CD4-positive, CD25-positive, alpha-beta regulatory T cell (primary cell): ENCODE data around the gene ZNF280D. TPM values are rescaled to one million over a fixed set of nuclear protein-coding genes. Genes with fewer than 3 reads are reported as not detected.

Source experiments
- ATAC-seq, 2 donors: fragments of 150-1000 bp; cut with Tn5 transposase; one replicate each; pipeline ENCODE4 v1.10.0; 2021; ENCODE audit warnings: low read depth in 2 of 2, moderate number of reproducible peaks in 2 of 2, moderate library complexity in 1 of 2
- DNase-seq, 3 donors: peaks; one replicate each; pipeline versions ENCODE4 v3.0.0 to v3.0.0-alpha.2; 2012 to 2022; ENCODE audit warnings: mixed read lengths in 1 of 3
- H3K27ac ChIP-seq: one replicate; pipeline ENCODE4 v1.7.0; 2013; ENCODE audit warnings: mild to moderate bottlenecking, low read length; ENCODE audit not compliant: insufficient read depth, poor library complexity, severe bottlenecking
- H3K27me3 ChIP-seq: one replicate; pipeline ENCODE4 v1.7.0; 2013; ENCODE audit warnings: low read length; ENCODE audit not compliant: control insufficient read depth, insufficient read depth
- H3K36me3 ChIP-seq: one replicate; pipeline ENCODE4 v1.7.0; 2013; ENCODE audit warnings: mild to moderate bottlenecking, low read length, moderate library complexity; ENCODE audit not compliant: control insufficient read depth, insufficient read depth
- H3K4me1 ChIP-seq: 2 replicates; pipeline ENCODE4 v1.7.0; 2013; ENCODE audit warnings: mild to moderate bottlenecking, low read length; ENCODE audit not compliant: insufficient read depth, control insufficient read depth, poor library complexity, severe bottlenecking
- H3K4me3 ChIP-seq: one replicate; pipeline ENCODE4 v1.7.0; 2013; ENCODE audit warnings: low read depth, mild to moderate bottlenecking, low read length, moderate library complexity
- H3K9me3 ChIP-seq, 2 experiments: 1 replicate in 1 of 2; 2 replicates in 1 of 2; pipeline ENCODE4 v1.7.0; 2013; ENCODE audit warnings: low read length in 2 of 2, mild to moderate bottlenecking in 1 of 2, moderate library complexity in 1 of 2; ENCODE audit not compliant: control insufficient read depth in 2 of 2
- H3K27ac Mint-ChIP-seq, 3 donors: one replicate each; pipeline ENCODE4 v1.8.0; 2020 to 2022; ENCODE audit warnings: mild to moderate bottlenecking in 3 of 3, mixed read lengths in 3 of 3, moderate library complexity in 2 of 3
- H3K27me3 Mint-ChIP-seq: one replicate; pipeline ENCODE4 v1.8.0; 2022; ENCODE audit warnings: mild to moderate bottlenecking, mixed read lengths
- H3K36me3 Mint-ChIP-seq: one replicate; pipeline ENCODE4 v1.8.0; 2020; ENCODE audit warnings: mixed read lengths
- H3K4me1 Mint-ChIP-seq, 4 donors: one replicate each; pipeline ENCODE4 v1.8.0; 2020 to 2022; ENCODE audit warnings: mixed read lengths in 4 of 4, mild to moderate bottlenecking in 1 of 4
- H3K4me3 Mint-ChIP-seq, 4 donors: one replicate each; pipeline ENCODE4 v1.8.0; 2020 to 2022; ENCODE audit warnings: mild to moderate bottlenecking in 4 of 4, mixed read lengths in 4 of 4, moderate library complexity in 3 of 4
- H3K9me3 Mint-ChIP-seq, 7 donors: one replicate each; pipeline ENCODE4 v1.8.0; 2020 to 2022; ENCODE audit warnings: mixed read lengths in 7 of 7, mild to moderate bottlenecking in 3 of 7, moderate library complexity in 2 of 7
- polyA plus RNA-seq, 4 donors: library from polyadenylated mRNA; unstranded; fragments of 300-500 nt; fragmentation: Illumina TruSeq; gene quantifications; one replicate each; pipeline ENCODE4 v1.2.3, GENCODE V29; 2021
- total RNA-seq: library from RNA; stranded (reverse); gene quantifications from one replicate; pipeline ENCODE4 v1.2.3, GENCODE V29; 2022

Gene ZNF280D
- total and polyA plus RNA-seq, 5 donors from 2014 or later: 5.9 to 34.1 (median 8.8) TPM

DNA sequence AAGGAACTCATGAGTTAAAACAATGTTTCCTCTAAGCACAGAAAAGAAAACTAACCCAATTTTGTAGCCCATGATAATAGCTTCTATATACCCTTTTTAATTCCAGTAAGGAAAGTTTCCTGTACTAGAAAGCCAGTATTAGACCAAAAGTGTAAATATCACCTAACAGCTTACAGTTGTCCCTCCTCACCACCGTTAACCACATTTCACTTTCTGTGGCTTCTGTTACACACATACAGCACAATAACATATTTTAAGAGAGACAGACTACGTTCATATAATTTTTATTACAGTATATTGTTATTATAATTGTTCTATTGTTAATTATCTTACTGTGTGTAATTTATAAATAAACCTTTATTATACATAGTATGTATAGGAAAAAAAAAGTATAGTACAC, 74.1 kb downstream of the ZNF280D start:
- H3K4me3 ChIP-seq: no peak overlapping the region
- no peak overlapping the region for H3K27ac ChIP-seq
- ATAC-seq (no peak), DNase-seq (peak in 1 of 3 donors; percentile 14)
- H3K27ac Mint-ChIP-seq: no peak overlapping the region
- H3K36me3 Mint-ChIP-seq: peaks cover 52% of the 10 kb centered on the region
- no peaks in the 10 kb centered on the region for H3K27me3 Mint-ChIP-seq
- peaks cover 15% of the 10 kb centered on the region for H3K36me3 ChIP-seq
- no peaks in the 10 kb centered on the region for H3K9me3 ChIP-seq
- H3K9me3 Mint-ChIP-seq: no peaks in the 10 kb centered on the region
- no peaks in the 10 kb centered on the region for H3K4me1 ChIP-seq
- no peak overlapping the region for H3K4me3 Mint-ChIP-seq
- no peaks in the 10 kb centered on the region for H3K27me3 ChIP-seq
- peaks cover 0 to 16% (median 3%) of the 10 kb centered on the region in 4 donors for H3K4me1 Mint-ChIP-seq

DNA sequence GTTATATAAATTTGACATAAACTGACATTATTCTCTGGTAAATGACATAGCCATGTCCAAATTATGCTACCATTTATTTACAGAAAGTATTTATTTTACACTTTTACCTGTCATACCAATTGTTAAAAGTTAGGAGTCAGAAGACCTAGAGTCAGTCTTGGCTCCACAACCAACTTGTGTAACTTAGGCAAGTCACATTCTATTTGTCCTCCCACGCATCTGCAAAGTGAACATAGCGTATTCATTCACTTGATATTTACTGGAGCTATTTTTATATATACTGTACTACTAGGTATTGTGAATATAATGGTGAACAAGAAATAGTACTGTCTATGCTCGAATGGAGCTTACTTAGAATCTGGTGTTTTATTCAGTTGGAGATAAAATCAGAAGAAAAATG, 78.7 kb downstream of the ZNF280D start:
- peaks cover 26% of the 10 kb centered on the region for H3K36me3 ChIP-seq
- DNase-seq (no peak), ATAC-seq (no peak)
- H3K4me1 ChIP-seq: no peaks in the 10 kb centered on the region
- H3K4me1 Mint-ChIP-seq: peaks cover 0 to 6% (median 2%) of the 10 kb centered on the region in 4 donors
- peaks cover 33% of the 10 kb centered on the region for H3K36me3 Mint-ChIP-seq
- no peaks in the 10 kb centered on the region for H3K9me3 Mint-ChIP-seq
- no peak overlapping the region for H3K27ac Mint-ChIP-seq
- H3K4me3 Mint-ChIP-seq: no peak overlapping the region
- H3K4me3 ChIP-seq: no peak overlapping the region
- no peak overlapping the region for H3K27ac ChIP-seq
- H3K27me3 Mint-ChIP-seq: no peaks in the 10 kb centered on the region
- no peaks in the 10 kb centered on the region for H3K27me3 ChIP-seq
- H3K9me3 ChIP-seq: no peaks in the 10 kb centered on the region

DNA sequence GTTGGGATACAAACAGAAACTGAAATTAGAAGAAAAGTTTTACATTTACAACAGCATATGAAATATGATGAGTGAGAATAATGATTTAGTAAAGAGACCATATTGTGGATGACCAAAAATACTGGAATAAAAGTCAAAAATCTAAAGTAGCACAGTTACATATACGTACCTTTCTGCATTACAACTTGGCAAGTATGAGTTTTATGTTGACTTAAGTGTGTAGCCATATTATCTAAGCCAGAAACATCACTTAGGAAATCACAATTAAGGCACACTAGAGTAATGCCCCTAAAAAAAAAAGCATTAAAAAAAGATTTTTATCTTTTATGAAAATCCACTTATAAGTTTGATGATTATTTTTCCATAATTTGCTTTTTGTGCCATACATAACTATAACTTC, 79.1 kb downstream of the ZNF280D start:
- H3K9me3 ChIP-seq: no peaks in the 10 kb centered on the region
- no peak overlapping the region for H3K4me3 ChIP-seq
- no peaks in the 10 kb centered on the region for H3K9me3 Mint-ChIP-seq
- peaks cover 26% of the 10 kb centered on the region for H3K36me3 ChIP-seq
- H3K27ac Mint-ChIP-seq: no peak overlapping the region
- no peaks in the 10 kb centered on the region for H3K4me1 ChIP-seq
- H3K27me3 Mint-ChIP-seq: no peaks in the 10 kb centered on the region
- DNase-seq: no peak
- peaks cover 29% of the 10 kb centered on the region for H3K36me3 Mint-ChIP-seq
- no peak overlapping the region for H3K27ac ChIP-seq
- peaks cover 0 to 6% (median 2%) of the 10 kb centered on the region in 4 donors for H3K4me1 Mint-ChIP-seq
- no peaks in the 10 kb centered on the region for H3K27me3 ChIP-seq
- no peak for ATAC-seq
- H3K4me3 Mint-ChIP-seq: no peak overlapping the region

- Histone ChIP-seq H3K27me3 (no peaks in the 10 kb centered on the region), H3K27ac (no peak overlapping the region), H3K4me1 (no peaks in the 10 kb centered on the region), H3K4me3 (no peak overlapping the region), H3K9me3 (no peaks in the 10 kb centered on the region), H3K36me3 (peaks cover 26% of the 10 kb centered on the region)
- ATAC-seq (no peak), DNase-seq (no peak)
- peaks cover 30% of the 10 kb centered on the region for H3K36me3 Mint-ChIP-seq
- H3K27me3 Mint-ChIP-seq: no peaks in the 10 kb centered on the region
- H3K4me1 Mint-ChIP-seq: peaks cover 0 to 6% (median 2%) of the 10 kb centered on the region in 4 donors
- no peak overlapping the region for H3K27ac Mint-ChIP-seq
- no peaks in the 10 kb centered on the region for H3K9me3 Mint-ChIP-seq
- no peak overlapping the region for H3K4me3 Mint-ChIP-seq
These were observed 79.5 kb downstream of the ZNF280D start for GRCh38 chr15:56653787-56654186.

- Histone ChIP-seq H3K4me3 (no peak overlapping the region), H3K27me3 (no peaks in the 10 kb centered on the region), H3K27ac (no peak overlapping the region), H3K4me1 (no peaks in the 10 kb centered on the region), H3K36me3 (peaks cover 25% of the 10 kb centered on the region), H3K9me3 (no peaks in the 10 kb centered on the region)
- DNase-seq (no peak), ATAC-seq (no peak)
- no peak overlapping the region for H3K27ac Mint-ChIP-seq
- no peaks in the 10 kb centered on the region for H3K9me3 Mint-ChIP-seq
- H3K4me1 Mint-ChIP-seq: peaks cover 0 to 6% (median 2%) of the 10 kb centered on the region in 4 donors
- peaks cover 34% of the 10 kb centered on the region for H3K36me3 Mint-ChIP-seq
- H3K4me3 Mint-ChIP-seq: no peak overlapping the region
- H3K27me3 Mint-ChIP-seq: no peaks in the 10 kb centered on the region
These were observed 80.2 kb downstream of the ZNF280D start for GRCh38 chr15:56653107-56653506.

GRCh38 chr15:56648311-56648710, 85.0 kb downstream of the ZNF280D start:
- Histone ChIP-seq H3K27ac (no peak overlapping the region), H3K4me3 (no peak overlapping the region), H3K4me1 (no peaks in the 10 kb centered on the region), H3K36me3 (peaks cover 14% of the 10 kb centered on the region), H3K27me3 (no peaks in the 10 kb centered on the region), H3K9me3 (no peaks in the 10 kb centered on the region)
- no peaks in the 10 kb centered on the region for H3K9me3 Mint-ChIP-seq
- DNase-seq (no peak), ATAC-seq (no peak)
- no peak overlapping the region for H3K27ac Mint-ChIP-seq
- H3K4me3 Mint-ChIP-seq: no peak overlapping the region
- no peaks in the 10 kb centered on the region for H3K27me3 Mint-ChIP-seq
- H3K4me1 Mint-ChIP-seq: peaks cover 0 to 2% (median 0%) of the 10 kb centered on the region in 4 donors
- H3K36me3 Mint-ChIP-seq: peaks cover 31% of the 10 kb centered on the region

DNA sequence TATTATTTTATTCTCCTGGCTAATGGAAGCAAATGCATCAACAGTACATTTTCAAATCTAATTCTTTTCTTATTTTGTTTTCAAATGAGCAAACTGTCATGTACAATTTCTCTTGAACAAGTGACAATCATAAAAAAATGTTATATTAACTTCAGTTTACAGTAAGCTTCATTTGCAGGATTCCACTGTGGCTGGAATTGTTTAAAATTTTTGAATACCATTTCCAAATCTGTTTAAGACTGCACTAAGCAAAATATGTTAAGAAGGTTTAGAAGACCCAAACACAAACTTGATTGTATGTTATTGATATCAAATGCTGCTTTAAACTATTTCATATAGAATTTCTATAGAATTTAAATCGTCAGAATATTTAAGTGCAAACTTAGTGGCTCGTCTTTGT, 92.8 kb downstream of the ZNF280D start:
- peaks cover 3% of the 10 kb centered on the region for H3K36me3 ChIP-seq
- DNase-seq (no peak), ATAC-seq (no peak)
- Mint-ChIP-seq H3K4me1 (peaks cover 0 to 6% (median 5%) of the 10 kb centered on the region in 4 donors), H3K27me3 (no peaks in the 10 kb centered on the region), H3K4me3 (no peak overlapping the region), H3K9me3 (no peaks in the 10 kb centered on the region), H3K27ac (no peak overlapping the region), H3K36me3 (peaks cover 15% of the 10 kb centered on the region)
- H3K9me3 ChIP-seq: no peaks in the 10 kb centered on the region
- H3K27ac ChIP-seq: no peak overlapping the region
- no peaks in the 10 kb centered on the region for H3K27me3 ChIP-seq
- H3K4me1 ChIP-seq: no peaks in the 10 kb centered on the region
- no peak overlapping the region for H3K4me3 ChIP-seq

DNA sequence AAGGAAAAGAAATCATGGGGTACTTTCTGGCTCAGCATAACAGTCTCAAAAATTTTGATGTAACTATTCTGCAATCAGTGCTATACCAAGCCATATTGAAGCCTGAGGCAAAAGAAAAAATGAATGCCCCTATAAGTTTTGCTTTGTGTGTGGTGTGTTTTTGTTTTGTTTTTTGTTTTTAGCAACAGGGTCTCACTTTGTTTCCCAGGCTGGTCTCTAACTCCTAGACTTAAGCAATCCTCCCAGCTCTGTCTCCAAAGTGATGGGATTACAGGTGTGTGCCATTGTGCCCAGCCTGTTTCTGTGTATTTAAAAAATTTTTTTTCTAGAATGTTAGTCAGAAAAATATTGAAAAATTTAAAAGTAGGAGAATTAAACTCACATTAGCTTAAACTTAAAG, 93.2 kb downstream of the ZNF280D start:
- H3K4me3 ChIP-seq: no peak overlapping the region
- DNase-seq: no peak
- no peaks in the 10 kb centered on the region for H3K27me3 ChIP-seq
- no peaks in the 10 kb centered on the region for H3K9me3 ChIP-seq
- no peak overlapping the region for H3K27ac ChIP-seq
- Mint-ChIP-seq H3K36me3 (peaks cover 15% of the 10 kb centered on the region), H3K4me1 (peaks cover 0 to 6% (median 5%) of the 10 kb centered on the region in 4 donors), H3K4me3 (no peak overlapping the region), H3K9me3 (no peaks in the 10 kb centered on the region), H3K27me3 (no peaks in the 10 kb centered on the region), H3K27ac (peak overlapping the region in 1 of 3 donors; percentile 25)
- peaks cover 3% of the 10 kb centered on the region for H3K36me3 ChIP-seq
- ATAC-seq: no peak
- no peaks in the 10 kb centered on the region for H3K4me1 ChIP-seq
